Tibial nerve (tissue), 4 donors: Measurements from ENCODE around the gene FOXRED2. TPM values are rescaled to one million over a fixed set of nuclear protein-coding genes. Genes with fewer than 3 reads are reported as not detected.
A peak's percentile ranks its signal among the peaks of the same experiment; 100 is the strongest.

Source experiments
- DNase-seq, 2 donors: peaks; one replicate each; pipeline ENCODE4 v3.0.0-alpha.2; 2019; ENCODE audit warnings: low spot score in 2 of 2
- H3K27ac ChIP-seq, 4 donors: fragments of 200-600 bp; sonication (generic) in 3 of 4; one replicate each; pipeline ENCODE4 v1.5.1; 2017 to 2019; ENCODE audit warnings: mild to moderate bottlenecking in 1 of 4
- H3K27me3 ChIP-seq, 2 donors: fragments of 200-600 bp; sonication (generic) in 1 of 2; one replicate each; pipeline versions ENCODE4 v1.5.1 to v1.6.0; 2017 to 2019
- H3K36me3 ChIP-seq, 3 donors: fragments of 200-600 bp; sonication (generic); one replicate each; pipeline ENCODE4 v1.5.1; 2018 to 2019
- H3K4me1 ChIP-seq, 4 donors: fragments of 200-600 bp; sonication (generic) in 3 of 4; one replicate each; pipeline ENCODE4 v1.5.1; 2017 to 2019
- H3K4me3 ChIP-seq, 4 donors: fragments of 200-600 bp; sonication (generic) in 3 of 4; one replicate each; pipeline ENCODE4 v1.5.1; 2017 to 2019; ENCODE audit warnings: mild to moderate bottlenecking in 1 of 4, moderate library complexity in 1 of 4
- H3K9me3 ChIP-seq, 4 donors: fragments of 200-600 bp; sonication (generic) in 3 of 4; one replicate each; pipeline ENCODE4 v1.5.1; 2017 to 2019
- CTCF ChIP-seq, 5 experiments: fragments of 200-600 bp in 3 of 5; fragments of 450-650 bp in 2 of 5; sonication (generic) in 3 of 5; IDR thresholded peaks; one replicate each; pipeline ENCODE4 v1.5.1; 2016 to 2019; ENCODE audit warnings: antibody characterized with exemption in 5 of 5, mild to moderate bottlenecking in 3 of 5, moderate library complexity in 2 of 5
- EP300 ChIP-seq, 2 donors: sonication (generic); formaldehyde crosslinking; IDR thresholded peaks; one replicate each; pipeline ENCODE4 v1.6.1; 2017; ENCODE audit warnings: antibody characterized with exemption in 2 of 2, mild to moderate bottlenecking in 1 of 2
- POLR2A ChIP-seq, 2 donors: fragments of 450-650 bp; IDR thresholded peaks; one replicate each; pipeline ENCODE4 v1.6.1; 2017; ENCODE audit warnings: antibody characterized with exemption in 2 of 2, mild to moderate bottlenecking in 2 of 2, moderate library complexity in 2 of 2
- WGBS, 2 donors: methylation state at CpG; one replicate each; pipeline ENCODE4 v1.1.5; 2018; 5-methylcytosine and 5-hydroxymethylcytosine counted together
- total RNA-seq, 4 donors: library from RNA; depleted of rRNA; stranded (reverse); fragments of >200 nt; gene quantifications; one replicate each; pipeline ENCODE4 v1.1.0, GENCODE V29; 2016

FOXRED2 gene
- total RNA-seq, 4 donors from 2014 or later: 3.1 to 13.7 (median 13.1) TPM

- Histone ChIP-seq H3K27ac (peak overlapping the region; percentile 83 to 91 (median 88)), H3K36me3 (peaks cover 2 to 51% (median 13%) of the 10 kb centered on the region in 3 donors), H3K9me3 (no peaks in the 10 kb centered on the region), H3K4me1 (peaks cover 0 to 26% (median 10%) of the 10 kb centered on the region in 4 donors), H3K27me3 (no peaks in the 10 kb centered on the region), H3K4me3 (peak overlapping the region in 3 of 4 donors; percentile 47 to 69 (median 59))
- WGBS, 2 donors: 92 to 93% methylated on average over 6 of the region's 6 CpGs
- DNase-seq: no peak
- TF ChIP-seq POLR2A (IDR thresholded peaks at IDR 0.05) (no peak), CTCF (IDR thresholded peaks at IDR 0.05) (no peak)
These were observed 724 bp upstream of the FOXRED2 start for GRCh38 chr22:36507518-36508010.

DNA sequence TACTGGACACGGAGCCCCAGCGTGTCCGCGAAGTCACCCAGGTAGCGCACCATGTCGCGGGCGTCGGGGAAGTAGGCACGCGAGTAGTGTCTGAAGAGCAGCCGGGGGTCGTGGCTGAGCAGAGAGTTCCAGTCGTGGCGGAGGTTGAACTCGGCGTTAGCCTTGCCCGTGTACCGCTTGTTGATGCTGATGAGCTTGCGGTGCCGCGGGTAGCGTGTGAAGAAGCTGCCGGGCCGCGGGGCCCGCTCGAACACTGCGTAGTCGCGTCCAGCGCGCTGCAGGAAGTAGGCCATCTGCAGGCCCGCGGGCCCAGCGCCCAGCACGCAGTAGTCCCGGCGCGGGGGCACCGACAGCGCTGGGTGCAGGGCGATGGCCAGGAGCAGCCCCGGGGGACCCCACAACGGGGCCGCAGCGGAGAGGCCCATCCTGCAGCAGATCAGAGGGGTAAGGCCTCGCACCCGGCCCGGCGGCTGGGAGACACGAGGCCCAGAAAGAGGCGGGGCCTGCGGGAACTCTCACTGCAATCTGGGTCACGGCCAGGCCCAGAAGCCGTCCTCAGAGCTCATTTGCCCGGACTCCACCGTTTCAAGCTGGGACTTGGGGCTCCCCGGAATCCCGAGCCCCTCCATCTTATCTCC lies 723 bp downstream of the FOXRED2 start:
- H3K36me3 ChIP-seq: peaks cover 0 to 51% (median 1%) of the 10 kb centered on the region in 3 donors
- no peaks in the 10 kb centered on the region for H3K27me3 ChIP-seq
- H3K4me1 ChIP-seq: peaks cover 0 to 26% (median 10%) of the 10 kb centered on the region in 4 donors
- 94 to 95% methylated on average over 53 to 54 of the region's 60 CpGs for WGBS, 2 donors
- no peak for DNase-seq
- H3K4me3 ChIP-seq: peak overlapping the region; percentile 47 to 73 (median 64)
- H3K9me3 ChIP-seq: no peaks in the 10 kb centered on the region
- TF ChIP-seq POLR2A (IDR thresholded peaks at IDR 0.05) (no peak), CTCF (IDR thresholded peaks at IDR 0.05) (no peak), EP300 (IDR thresholded peaks at IDR 0.05) (no peak)
- peak overlapping the region; percentile 83 to 91 (median 88) for H3K27ac ChIP-seq

DNA sequence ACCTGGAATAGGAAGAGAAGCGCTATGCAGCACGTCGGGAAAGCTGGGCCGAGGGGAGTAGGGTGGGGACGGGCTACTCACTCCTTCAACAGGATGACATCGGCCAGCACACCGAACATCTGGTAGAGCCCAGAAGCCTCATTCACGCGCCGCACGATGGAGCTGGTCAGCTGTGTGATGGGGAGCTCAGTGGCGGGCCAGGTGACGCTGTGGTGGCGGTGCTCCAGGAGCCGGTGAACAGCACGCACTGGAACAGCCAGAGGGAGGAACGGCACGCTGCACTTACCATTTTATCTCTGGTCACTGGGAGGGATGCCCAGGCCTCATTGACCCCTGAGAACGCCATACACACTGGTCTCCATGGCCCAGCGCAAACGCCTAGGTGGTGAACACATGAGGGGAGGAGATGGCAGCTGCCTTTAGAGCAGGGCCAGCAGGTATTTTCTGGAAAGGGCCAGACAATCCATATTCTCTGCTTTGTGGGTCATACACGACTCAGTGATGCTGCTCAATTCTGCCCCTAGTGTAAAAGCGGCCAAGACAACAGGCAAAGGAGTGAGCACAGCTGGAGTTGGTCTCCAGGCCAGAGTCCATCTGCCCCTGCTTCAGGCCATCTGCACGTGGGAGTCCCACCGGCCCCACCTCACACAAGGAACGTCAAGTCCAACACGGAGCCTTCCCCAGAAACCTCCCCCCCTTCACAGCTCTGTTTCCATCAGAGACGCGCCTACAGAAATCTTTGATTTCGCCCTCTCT lies 8.8 kb downstream of the FOXRED2 start:
- Histone ChIP-seq H3K27ac (no peak overlapping the region), H3K9me3 (no peaks in the 10 kb centered on the region), H3K27me3 (no peaks in the 10 kb centered on the region), H3K4me3 (no peak overlapping the region), H3K36me3 (peaks cover 0 to 99% (median 0%) of the 10 kb centered on the region in 3 donors), H3K4me1 (no peaks in the 10 kb centered on the region)
- no peak for TF ChIP-seq EP300 (IDR thresholded peaks at IDR 0.05)
- no peak for TF ChIP-seq CTCF (IDR thresholded peaks at IDR 0.05)
- TF ChIP-seq POLR2A (IDR thresholded peaks at IDR 0.05): no peak
- 88 to 90% methylated on average over 30 of the region's 30 CpGs for WGBS, 2 donors
- no peak for DNase-seq

DNA sequence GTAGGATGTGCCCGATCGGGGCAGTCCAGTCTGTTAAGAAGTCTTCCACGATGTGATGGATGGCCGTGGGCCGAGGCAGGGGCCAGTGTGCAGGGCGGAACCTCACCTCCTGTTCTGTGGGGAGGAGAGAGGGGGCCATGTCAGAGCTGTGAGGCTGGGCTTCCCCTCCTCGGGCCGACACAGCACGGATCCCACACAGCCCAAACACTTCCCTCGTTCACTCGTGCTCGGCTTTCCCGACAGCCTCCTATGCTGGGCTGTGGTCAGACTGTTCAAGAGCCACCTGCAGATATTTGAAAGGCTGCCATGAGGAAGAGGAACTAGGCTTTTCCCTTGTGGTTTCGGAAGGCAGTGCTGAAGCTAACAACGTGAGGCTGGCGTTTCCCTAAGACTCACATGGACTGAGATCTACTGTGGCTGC lies 13.1 kb downstream of the FOXRED2 start:
- no peak overlapping the region for H3K4me3 ChIP-seq
- TF ChIP-seq POLR2A (IDR thresholded peaks at IDR 0.05) (no peak), CTCF (IDR thresholded peaks at IDR 0.05) (no peak), EP300 (IDR thresholded peaks at IDR 0.05) (peak in 1 of 2 donors; percentile 79)
- 62 to 75% methylated on average over 16 of the region's 16 CpGs for WGBS, 2 donors
- no peaks in the 10 kb centered on the region for H3K9me3 ChIP-seq
- no peak overlapping the region for H3K27ac ChIP-seq
- H3K4me1 ChIP-seq: no peaks in the 10 kb centered on the region
- DNase-seq: peak in 1 of 2 donors; percentile 42
- no peaks in the 10 kb centered on the region for H3K27me3 ChIP-seq
- H3K36me3 ChIP-seq: peaks cover 0 to 100% (median 0%) of the 10 kb centered on the region in 3 donors

- H3K36me3 ChIP-seq: peaks cover 0 to 97% (median 0%) of the 10 kb centered on the region in 3 donors
- 87 to 93% methylated on average over 5 of the region's 5 CpGs for WGBS, 2 donors
- no peak for DNase-seq
- no peaks in the 10 kb centered on the region for H3K4me1 ChIP-seq
- no peaks in the 10 kb centered on the region for H3K27me3 ChIP-seq
- TF ChIP-seq CTCF (IDR thresholded peaks at IDR 0.05): no peak
- no peak for TF ChIP-seq POLR2A (IDR thresholded peaks at IDR 0.05)
- no peak for TF ChIP-seq EP300 (IDR thresholded peaks at IDR 0.05)
- no peak overlapping the region for H3K4me3 ChIP-seq
- H3K9me3 ChIP-seq: no peaks in the 10 kb centered on the region
- no peak overlapping the region for H3K27ac ChIP-seq
These were observed 14.7 kb downstream of the FOXRED2 start for GRCh38 chr22:36492109-36492508.
